ENCODE results near the gene PHETA1.
A peak's percentile ranks its signal among the peaks of the same experiment; 100 is the strongest.

The PHETA1 gene

GRCh38 chr12:111368788-111369495 is at the start of gene PHETA1:
Gene PHETA1, minus strand, starts transcription at chr12:111369095. Its CDS starts 5,668 bp downstream, at chr12:111363427.
- peak; percentile 85 for DNase-seq

- no peak for DNase-seq
These were observed 49.6 kb upstream of the PHETA1 start for GRCh38 chr12:111418594-111418880.

GRCh38 chr12:111417784-111418593 is 49.1 kb upstream of the PHETA1 start:
- no peak for DNase-seq

- DNase-seq = no peak
These were observed 48.4 kb upstream of the PHETA1 start for GRCh38 chr12:111417290-111417689.

- no peak for DNase-seq
These were observed 45.9 kb upstream of the PHETA1 start for GRCh38 chr12:111414711-111415252.

GRCh38 chr12:111413442-111414086 is 44.7 kb upstream of the PHETA1 start:
- peak; percentile 57 for DNase-seq

- no peak for DNase-seq
These were observed 44.0 kb upstream of the PHETA1 start for GRCh38 chr12:111412830-111413441.

GRCh38 chr12:111412007-111412829 is 43.3 kb upstream of the PHETA1 start:
- peak; percentile 29 for DNase-seq

GRCh38 chr12:111411185-111411764 is 42.4 kb upstream of the PHETA1 start:
- no peak for DNase-seq

- DNase-seq = no peak
These were observed 41.7 kb upstream of the PHETA1 start for GRCh38 chr12:111410431-111411184.

GRCh38 chr12:111409780-111410430 is 41.0 kb upstream of the PHETA1 start:
- DNase-seq = peak; percentile 81

GRCh38 chr12:111409403-111409779 is 40.5 kb upstream of the PHETA1 start:
- no peak for DNase-seq

GRCh38 chr12:111408686-111409402 is 39.9 kb upstream of the PHETA1 start:
- no peak for DNase-seq

- DNase-seq = no peak
These were observed 39.2 kb upstream of the PHETA1 start for GRCh38 chr12:111408116-111408440.

GRCh38 chr12:111407377-111408115 is 38.7 kb upstream of the PHETA1 start:
- no peak for DNase-seq

GRCh38 chr12:111406474-111407376 is 37.8 kb upstream of the PHETA1 start:
- DNase-seq = no peak

- peak; percentile 71 for DNase-seq
These were observed 37.1 kb upstream of the PHETA1 start, which contains the start of gene SH2B3 for GRCh38 chr12:111405859-111406473. Gene SH2B3, plus strand, starts transcription at chr12:111405923. Its CDS starts 12,223 bp downstream, at chr12:111418146.
